Measurements from ENCODE around the gene OCIAD2. TPM values are rescaled to one million over a fixed set of nuclear protein-coding genes. Genes with fewer than 3 reads are reported as not detected.

Gene OCIAD2
- total RNA-seq, 1 experiment from 2014 or later, result 82.7 TPM

GRCh38 chr4:48863728-48864127 is 42.8 kb downstream of the OCIAD2 start (continued):
- TF ChIP-seq, protein P1, sequence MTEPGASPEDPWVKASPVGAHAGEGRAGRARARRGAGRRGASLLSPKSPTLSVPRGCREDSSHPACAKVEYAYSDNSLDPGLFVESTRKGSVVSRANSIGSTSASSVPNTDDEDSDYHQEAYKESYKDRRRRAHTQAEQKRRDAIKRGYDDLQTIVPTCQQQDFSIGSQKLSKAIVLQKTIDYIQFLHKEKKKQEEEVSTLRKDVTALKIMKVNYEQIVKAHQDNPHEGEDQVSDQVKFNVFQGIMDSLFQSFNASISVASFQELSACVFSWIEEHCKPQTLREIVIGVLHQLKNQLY (CRISPR knock-in tag; IDR thresholded peaks at IDR 0.05), result no peak
- TF ChIP-seq MXD4 (CRISPR knock-in tag; IDR thresholded peaks at IDR 0.05; ENCODE audit: borderline replicate concordance) (no peak), ZNF396 (CRISPR knock-in tag; IDR thresholded peaks at IDR 0.05; ENCODE audit: borderline replicate concordance) (no peak), ZNF263 (CRISPR knock-in tag; IDR thresholded peaks at IDR 0.05; ENCODE audit: low read depth) (no peak), ZBTB21 (CRISPR knock-in tag; IDR thresholded peaks at IDR 0.05; ENCODE audit: borderline replicate concordance) (no peak), NFE2L1 (CRISPR knock-in tag; IDR thresholded peaks at IDR 0.05) (no peak), SOX15 (CRISPR knock-in tag; IDR thresholded peaks at IDR 0.05) (no peak)

DNA sequence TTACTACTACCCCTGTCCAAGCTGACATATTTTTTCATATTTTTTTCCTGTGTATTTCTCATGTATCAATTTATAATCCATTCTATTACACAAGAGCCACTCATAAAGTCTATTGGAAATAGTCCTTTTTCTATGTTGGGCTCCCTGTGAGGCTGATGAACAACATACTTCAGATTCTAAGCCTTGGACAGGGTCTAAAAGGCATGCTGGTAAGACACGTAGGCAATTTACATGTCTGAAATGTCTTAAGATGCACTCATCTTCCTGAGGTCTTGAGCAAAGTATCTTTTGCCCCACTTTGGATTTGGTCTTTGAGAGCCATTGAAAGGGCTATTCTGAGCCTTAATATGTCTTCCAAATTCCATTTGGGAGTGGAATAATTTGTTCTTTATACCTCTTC is 43.9 kb downstream of the OCIAD2 start:
- H3K27ac Mint-ChIP-seq, result no peak overlapping the region
- H3K9me3 Mint-ChIP-seq, result peaks cover 22% of the 10 kb centered on the region
- no peak overlapping the region for H3K4me3 Mint-ChIP-seq
- no peak for ATAC-seq
- H3K36me3 Mint-ChIP-seq, result peaks cover 34% of the 10 kb centered on the region
- ChIA-PET CTCF (interaction anchor here (1.3 kb wide), 1 partner anchor 82 kb away, joined by 5 read pairs; no protein-coding TSS in a partner anchor), POLR2A (no interaction called here)
- TF ChIP-seq PRRX2 (CRISPR knock-in tag; IDR thresholded peaks at IDR 0.05) (no peak), ZNF121 (CRISPR knock-in tag; IDR thresholded peaks at IDR 0.05) (no peak)
- DNase-seq (ENCODE audit: low spot score), result no peak
- H3K4me1 Mint-ChIP-seq, result no peaks in the 10 kb centered on the region
- H3K27me3 Mint-ChIP-seq (ENCODE audit: low read depth), result no peaks in the 10 kb centered on the region

DNA sequence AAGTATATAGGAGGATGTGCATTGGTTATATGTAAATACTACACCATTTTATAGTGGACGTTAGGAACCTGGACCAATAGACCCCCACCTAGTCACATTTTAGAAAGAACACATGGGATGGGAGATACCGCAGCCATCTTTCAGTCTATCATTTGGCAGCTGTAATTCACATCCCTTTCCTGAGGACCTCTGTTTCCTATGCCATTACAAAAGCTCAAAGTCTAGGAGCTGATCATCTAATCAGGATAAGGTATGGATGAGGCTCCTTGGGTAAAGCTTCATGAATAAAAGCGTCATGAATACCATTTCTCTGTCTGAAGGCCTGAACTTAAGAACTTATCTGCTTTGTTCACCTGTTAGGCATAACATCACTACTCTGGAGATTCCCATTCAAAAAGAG is 44.5 kb downstream of the OCIAD2 start:
- peaks cover 16% of the 10 kb centered on the region for H3K9me3 Mint-ChIP-seq
- TF ChIP-seq PRRX2 (CRISPR knock-in tag; IDR thresholded peaks at IDR 0.05), result no peak
- TF ChIP-seq ATF6 (CRISPR knock-in tag; IDR thresholded peaks at IDR 0.05), result no peak
- 0 out of 2 replicates have a peak, but pooled peaks have one; percentile 13 for TF ChIP-seq NFATC4 (CRISPR knock-in tag; IDR thresholded peaks at IDR 0.05)
- TF ChIP-seq, protein P2, sequence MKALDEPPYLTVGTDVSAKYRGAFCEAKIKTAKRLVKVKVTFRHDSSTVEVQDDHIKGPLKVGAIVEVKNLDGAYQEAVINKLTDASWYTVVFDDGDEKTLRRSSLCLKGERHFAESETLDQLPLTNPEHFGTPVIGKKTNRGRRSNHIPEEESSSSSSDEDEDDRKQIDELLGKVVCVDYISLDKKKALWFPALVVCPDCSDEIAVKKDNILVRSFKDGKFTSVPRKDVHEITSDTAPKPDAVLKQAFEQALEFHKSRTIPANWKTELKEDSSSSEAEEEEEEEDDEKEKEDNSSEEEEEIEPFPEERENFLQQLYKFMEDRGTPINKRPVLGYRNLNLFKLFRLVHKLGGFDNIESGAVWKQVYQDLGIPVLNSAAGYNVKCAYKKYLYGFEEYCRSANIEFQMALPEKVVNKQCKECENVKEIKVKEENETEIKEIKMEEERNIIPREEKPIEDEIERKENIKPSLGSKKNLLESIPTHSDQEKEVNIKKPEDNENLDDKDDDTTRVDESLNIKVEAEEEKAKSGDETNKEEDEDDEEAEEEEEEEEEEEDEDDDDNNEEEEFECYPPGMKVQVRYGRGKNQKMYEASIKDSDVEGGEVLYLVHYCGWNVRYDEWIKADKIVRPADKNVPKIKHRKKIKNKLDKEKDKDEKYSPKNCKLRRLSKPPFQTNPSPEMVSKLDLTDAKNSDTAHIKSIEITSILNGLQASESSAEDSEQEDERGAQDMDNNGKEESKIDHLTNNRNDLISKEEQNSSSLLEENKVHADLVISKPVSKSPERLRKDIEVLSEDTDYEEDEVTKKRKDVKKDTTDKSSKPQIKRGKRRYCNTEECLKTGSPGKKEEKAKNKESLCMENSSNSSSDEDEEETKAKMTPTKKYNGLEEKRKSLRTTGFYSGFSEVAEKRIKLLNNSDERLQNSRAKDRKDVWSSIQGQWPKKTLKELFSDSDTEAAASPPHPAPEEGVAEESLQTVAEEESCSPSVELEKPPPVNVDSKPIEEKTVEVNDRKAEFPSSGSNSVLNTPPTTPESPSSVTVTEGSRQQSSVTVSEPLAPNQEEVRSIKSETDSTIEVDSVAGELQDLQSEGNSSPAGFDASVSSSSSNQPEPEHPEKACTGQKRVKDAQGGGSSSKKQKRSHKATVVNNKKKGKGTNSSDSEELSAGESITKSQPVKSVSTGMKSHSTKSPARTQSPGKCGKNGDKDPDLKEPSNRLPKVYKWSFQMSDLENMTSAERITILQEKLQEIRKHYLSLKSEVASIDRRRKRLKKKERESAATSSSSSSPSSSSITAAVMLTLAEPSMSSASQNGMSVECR (CRISPR knock-in tag; IDR thresholded peaks at IDR 0.05; ENCODE audit: borderline replicate concordance), result no peak
- TF ChIP-seq ZNF138 (CRISPR knock-in tag; conservative IDR thresholded peaks at IDR 0.05), result no peak
- no peak for TF ChIP-seq KAT7 (CRISPR knock-in tag; IDR thresholded peaks at IDR 0.05; ENCODE audit: borderline replicate concordance)
- TF ChIP-seq IRF2 (CRISPR knock-in tag; IDR thresholded peaks at IDR 0.05; ENCODE audit: borderline replicate concordance, low read depth), result no peak
- TF ChIP-seq USF1 (CRISPR knock-in tag; IDR thresholded peaks at IDR 0.05), result no peak
- TF ChIP-seq FOXP1 (CRISPR knock-in tag; IDR thresholded peaks at IDR 0.05; ENCODE audit: borderline replicate concordance), result no peak
- no peak for TF ChIP-seq TEAD4 (CRISPR knock-in tag; IDR thresholded peaks at IDR 0.05)
- TF ChIP-seq ZSCAN18 (CRISPR knock-in tag; IDR thresholded peaks at IDR 0.05), result no peak
- TF ChIP-seq MYBL2 (CRISPR knock-in tag; IDR thresholded peaks at IDR 0.05), result no peak
- TF ChIP-seq NFE2L1 (CRISPR knock-in tag; IDR thresholded peaks at IDR 0.05), result no peak
- TF ChIP-seq, protein P3, sequence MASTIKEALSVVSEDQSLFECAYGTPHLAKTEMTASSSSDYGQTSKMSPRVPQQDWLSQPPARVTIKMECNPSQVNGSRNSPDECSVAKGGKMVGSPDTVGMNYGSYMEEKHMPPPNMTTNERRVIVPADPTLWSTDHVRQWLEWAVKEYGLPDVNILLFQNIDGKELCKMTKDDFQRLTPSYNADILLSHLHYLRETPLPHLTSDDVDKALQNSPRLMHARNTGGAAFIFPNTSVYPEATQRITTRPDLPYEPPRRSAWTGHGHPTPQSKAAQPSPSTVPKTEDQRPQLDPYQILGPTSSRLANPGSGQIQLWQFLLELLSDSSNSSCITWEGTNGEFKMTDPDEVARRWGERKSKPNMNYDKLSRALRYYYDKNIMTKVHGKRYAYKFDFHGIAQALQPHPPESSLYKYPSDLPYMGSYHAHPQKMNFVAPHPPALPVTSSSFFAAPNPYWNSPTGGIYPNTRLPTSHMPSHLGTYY (CRISPR knock-in tag; IDR thresholded peaks at IDR 0.05), result 0 out of 2 replicates have a peak, but pooled peaks have one; percentile 66
- TF ChIP-seq ELF4 (CRISPR knock-in tag; IDR thresholded peaks at IDR 0.05; ENCODE audit: low read depth), result no peak
- TF ChIP-seq ZNF232 (CRISPR knock-in tag; IDR thresholded peaks at IDR 0.05), result no peak
- DNase-seq (ENCODE audit: low spot score) (no peak), ATAC-seq (peak; percentile 26; the same call in 1 of the 2 replicates)
- CTCF ChIA-PET, result interaction anchor here (1.3 kb wide), 1 partner anchor 83 kb away, joined by 5 read pairs; no protein-coding TSS in a partner anchor
- no peaks in the 10 kb centered on the region for H3K27me3 Mint-ChIP-seq (ENCODE audit: low read depth)
- H3K4me3 Mint-ChIP-seq, result no peak overlapping the region
- H3K36me3 Mint-ChIP-seq, result peaks cover 32% of the 10 kb centered on the region
- peak overlapping the region; percentile 79; the same call in 1 of the 2 replicates for H3K27ac Mint-ChIP-seq
- H3K4me1 Mint-ChIP-seq, result no peaks in the 10 kb centered on the region
- POLR2A ChIA-PET, result no interaction called here
